A673 (cell line): Measurements from ENCODE around the gene SLC24A4.

Experiments used
- CTCF ChIP-seq: fragments of 300-800, 200-600 bp; sonication (generic); conservative IDR thresholded peaks from 2 replicates; pipeline ENCODE4 v1.5.1; 2017; ENCODE audit warnings: low read depth, mild to moderate bottlenecking, antibody characterized with exemption, low read length, moderate library complexity, mixed read lengths
- EZH2 ChIP-seq: fragments of 200-600 bp; sonication (generic); IDR thresholded peaks from 2 replicates; pipeline ENCODE4 v1.6.1; 2017; ENCODE audit warnings: borderline replicate concordance, low read depth, mild to moderate bottlenecking, mixed read lengths, antibody characterized with exemption, low read length; ENCODE audit not compliant: poor library complexity, severe bottlenecking

- no peak for TF ChIP-seq CTCF
- TF ChIP-seq EZH2: no peak
These were observed 104.1 kb downstream of the SLC24A4 start for GRCh38 chr14:92427096-92427495.
